ENCODE results near the gene CDC42EP3. TPM values are rescaled to one million over a fixed set of nuclear protein-coding genes. Genes with fewer than 3 reads are reported as not detected.

The CDC42EP3 gene
- total and polyA plus RNA-seq, 2 donors (not counting 1 experiment from before 2014, with no cell fraction given) = 28.0 to 29.9 TPM

DNA sequence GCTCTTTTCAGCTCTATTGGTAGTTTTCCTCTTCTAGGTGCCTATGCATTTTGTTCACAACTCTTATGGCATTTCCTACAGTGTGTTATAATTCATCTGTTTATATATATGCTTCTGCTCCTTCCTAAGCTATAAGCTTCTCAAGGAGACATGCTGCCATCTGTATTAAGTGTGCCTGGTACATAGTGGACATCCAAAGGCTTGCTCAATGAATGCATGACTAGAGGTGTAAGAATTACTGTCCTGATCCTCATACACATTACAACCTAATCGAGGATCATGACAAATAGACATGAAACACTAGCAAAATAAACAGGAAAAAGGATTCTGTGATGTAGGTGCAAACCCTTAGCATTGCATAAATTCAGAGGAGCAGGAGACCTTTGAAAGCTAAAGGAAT, 50.2 kb downstream of the CDC42EP3 start:
- H3K27me3 Mint-ChIP-seq = no peaks in the 10 kb centered on the region
- H3K9ac ChIP-seq (ENCODE audit: low read length) = no peak overlapping the region
- no CpG with 5 or more reads among the region's 1 CpG for WGBS (ENCODE audit: insufficient coverage)
- H3K27me3 ChIP-seq (replicated peaks in 1 of 4; ENCODE audit: control extremely low read depth in 1 of 4, control insufficient read depth in 3 of 4, insufficient read depth in 4 of 4, low read length in 3 of 4) = no peaks in the 10 kb centered on the region
- peaks cover 60 to 61% of the 10 kb centered on the region in 2 donors for H3K4me1 ChIP-seq (ENCODE audit: control insufficient read depth in 2 of 2, insufficient read depth in 2 of 2, low read length in 2 of 2)
- H4K20me1 ChIP-seq (ENCODE audit: control insufficient read depth, insufficient read depth, low read length, poor library complexity, severe bottlenecking) = no peaks in the 10 kb centered on the region
- peak overlapping the region; percentile 5 for H3K27ac Mint-ChIP-seq
- no peak overlapping the region for H3K4me3 ChIP-seq (ENCODE audit: control extremely low read depth in 1 of 5, extremely low read depth in 1 of 5, insufficient read depth in 1 of 5, low read depth in 2 of 5, low read length in 4 of 5)
- intact Hi-C loops (cut with micrococcal nuclease) = loop anchor here (5.0 kb wide), 1 partner anchor 64 kb away; no protein-coding TSS in a partner anchor
- no peak for TF ChIP-seq EZH2 (IDR thresholded peaks at IDR 0.05; ENCODE audit: borderline replicate concordance, insufficient read depth, low read depth, low read length, poor library complexity, severe bottlenecking)
- TF ChIP-seq, protein P1, sequence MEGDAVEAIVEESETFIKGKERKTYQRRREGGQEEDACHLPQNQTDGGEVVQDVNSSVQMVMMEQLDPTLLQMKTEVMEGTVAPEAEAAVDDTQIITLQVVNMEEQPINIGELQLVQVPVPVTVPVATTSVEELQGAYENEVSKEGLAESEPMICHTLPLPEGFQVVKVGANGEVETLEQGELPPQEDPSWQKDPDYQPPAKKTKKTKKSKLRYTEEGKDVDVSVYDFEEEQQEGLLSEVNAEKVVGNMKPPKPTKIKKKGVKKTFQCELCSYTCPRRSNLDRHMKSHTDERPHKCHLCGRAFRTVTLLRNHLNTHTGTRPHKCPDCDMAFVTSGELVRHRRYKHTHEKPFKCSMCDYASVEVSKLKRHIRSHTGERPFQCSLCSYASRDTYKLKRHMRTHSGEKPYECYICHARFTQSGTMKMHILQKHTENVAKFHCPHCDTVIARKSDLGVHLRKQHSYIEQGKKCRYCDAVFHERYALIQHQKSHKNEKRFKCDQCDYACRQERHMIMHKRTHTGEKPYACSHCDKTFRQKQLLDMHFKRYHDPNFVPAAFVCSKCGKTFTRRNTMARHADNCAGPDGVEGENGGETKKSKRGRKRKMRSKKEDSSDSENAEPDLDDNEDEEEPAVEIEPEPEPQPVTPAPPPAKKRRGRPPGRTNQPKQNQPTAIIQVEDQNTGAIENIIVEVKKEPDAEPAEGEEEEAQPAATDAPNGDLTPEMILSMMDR (IDR thresholded peaks at IDR 0.05) = no peak
- CTCF ChIA-PET = interaction anchor here (1.1 to 2.3 kb wide), 5 partner anchors 16 to 256 kb away, joined by 3 to 10 read pairs (median 4); no protein-coding TSS in a partner anchor
- DNase-seq (no peak), ATAC-seq (ENCODE audit: low read depth) (no peak)
- no peak overlapping the region for H3K4me2 ChIP-seq (replicated peaks; ENCODE audit: low read depth, low read length, poor library complexity, severe bottlenecking)
- peaks cover 68% of the 10 kb centered on the region for H3K4me1 Mint-ChIP-seq
- no peaks in the 10 kb centered on the region for H3K36me3 ChIP-seq (replicated peaks in 1 of 2; ENCODE audit: control extremely low read depth in 1 of 2, control insufficient read depth in 1 of 2, extremely low read depth in 1 of 2, insufficient read depth in 2 of 2, low read length in 1 of 2)
- H3K79me2 ChIP-seq (ENCODE audit: control insufficient read depth, insufficient read depth, low read length) = no peaks in the 10 kb centered on the region
- H2AFZ ChIP-seq (ENCODE audit: insufficient read depth, low read depth, low read length, poor library complexity, severe bottlenecking) = no peak overlapping the region
- no peak overlapping the region for H3K27ac ChIP-seq (ENCODE audit: low read length in 2 of 2)
- POLR2A ChIA-PET = no interaction called here
- peaks cover 1 to 3% (median 3%) of the 10 kb centered on the region in 3 donors for H3K9me3 ChIP-seq (ENCODE audit: control extremely low read depth in 1 of 3, control insufficient read depth in 2 of 3, insufficient read depth in 1 of 3, low read length in 2 of 3)
- H3K9me3 Mint-ChIP-seq (ENCODE audit: insufficient read depth) = peaks cover 4% of the 10 kb centered on the region
- H3K4me3 Mint-ChIP-seq = no peak overlapping the region

- ChIA-PET CTCF (interaction anchor here (1.0 to 2.4 kb wide), 5 partner anchors 15 to 205 kb away, joined by 3 to 11 read pairs (median 3); no protein-coding TSS in a partner anchor), POLR2A (no interaction called here)
- Histone ChIP-seq H3K4me3 (ENCODE audit: control extremely low read depth in 1 of 5, extremely low read depth in 1 of 5, insufficient read depth in 1 of 5, low read depth in 2 of 5, low read length in 4 of 5) (no peak overlapping the region), H3K79me2 (ENCODE audit: control insufficient read depth, insufficient read depth, low read length) (no peaks in the 10 kb centered on the region), H3K4me1 (ENCODE audit: control insufficient read depth in 2 of 2, insufficient read depth in 2 of 2, low read length in 2 of 2) (peaks cover 60 to 61% of the 10 kb centered on the region in 2 donors), H3K27me3 (replicated peaks in 1 of 4; ENCODE audit: control extremely low read depth in 1 of 4, control insufficient read depth in 3 of 4, insufficient read depth in 4 of 4, low read length in 3 of 4) (no peaks in the 10 kb centered on the region), H4K20me1 (ENCODE audit: control insufficient read depth, insufficient read depth, low read length, poor library complexity, severe bottlenecking) (no peaks in the 10 kb centered on the region), H3K9me3 (ENCODE audit: control extremely low read depth in 1 of 3, control insufficient read depth in 2 of 3, insufficient read depth in 1 of 3, low read length in 2 of 3) (peaks cover 1 to 3% (median 3%) of the 10 kb centered on the region in 3 donors), H3K27ac (ENCODE audit: low read length in 2 of 2) (no peak overlapping the region), H2AFZ (ENCODE audit: insufficient read depth, low read depth, low read length, poor library complexity, severe bottlenecking) (no peak overlapping the region), H3K4me2 (replicated peaks; ENCODE audit: low read depth, low read length, poor library complexity, severe bottlenecking) (no peak overlapping the region), H3K36me3 (replicated peaks in 1 of 2; ENCODE audit: control extremely low read depth in 1 of 2, control insufficient read depth in 1 of 2, extremely low read depth in 1 of 2, insufficient read depth in 2 of 2, low read length in 1 of 2) (no peaks in the 10 kb centered on the region), H3K9ac (ENCODE audit: low read length) (no peak overlapping the region)
- TF ChIP-seq, protein P1 (IDR thresholded peaks at IDR 0.05) = no peak
- TF ChIP-seq EZH2 (IDR thresholded peaks at IDR 0.05; ENCODE audit: borderline replicate concordance, insufficient read depth, low read depth, low read length, poor library complexity, severe bottlenecking) = no peak
- no peak overlapping the region for H3K27ac Mint-ChIP-seq
- no peaks in the 10 kb centered on the region for H3K27me3 Mint-ChIP-seq
- intact Hi-C loops (cut with micrococcal nuclease) = loop anchor here (5.0 kb wide), 1 partner anchor 63 kb away; no protein-coding TSS in a partner anchor
- H3K9me3 Mint-ChIP-seq (ENCODE audit: insufficient read depth) = peaks cover 4% of the 10 kb centered on the region
- ATAC-seq (ENCODE audit: low read depth) (no peak), DNase-seq (no peak)
- peaks cover 68% of the 10 kb centered on the region for H3K4me1 Mint-ChIP-seq
- H3K4me3 Mint-ChIP-seq = no peak overlapping the region
These were observed 51.5 kb downstream of the CDC42EP3 start for GRCh38 chr2:37619959-37620300.
